NCI-H82 (cell line): ENCODE measurements around the gene ZNF584.

Experiments used
- DNase-seq: peaks from one replicate; lab custom pipeline; 2025; lab: John Stamatoyannopoulos, UW

ZNF584 gene

GRCh38 chr19:58466089-58466759 is 57.8 kb downstream of the ZNF584 start:
- no peak for DNase-seq

- DNase-seq: peak; percentile 99
These were observed 58.5 kb downstream of the ZNF584 start, which contains the start of gene ZNF324 for GRCh38 chr19:58466760-58467589. ZNF324 (plus strand) TSS chr19:58467080; CDS start chr19:58469186, 2,106 bp downstream.
